Retinal pigment epithelial cell (primary cell): ENCODE measurements around the gene TRIM73.
"Not testable (repeated sequence)": the region's sequence is repeated elsewhere in the genome, so short reads cannot be mapped to it uniquely, and the experiment has no call there.

ENCODE experiments used
- DNase-seq: peaks from one replicate; pipeline ENCODE4 v3.0.0-alpha.2; 2010; ENCODE audit warnings: low read depth
- H3K4me3 ChIP-seq: 2 replicates; pipeline ENCODE4 v1.5.1; 2011; ENCODE audit warnings: mild to moderate bottlenecking, low read length, control low read depth, moderate library complexity
- CTCF ChIP-seq: conservative IDR thresholded peaks from 2 replicates; pipeline ENCODE4 v1.5.1; 2011; ENCODE audit warnings: low read depth, low read length, control low read depth, inconsistent platforms

Gene TRIM73

DNA sequence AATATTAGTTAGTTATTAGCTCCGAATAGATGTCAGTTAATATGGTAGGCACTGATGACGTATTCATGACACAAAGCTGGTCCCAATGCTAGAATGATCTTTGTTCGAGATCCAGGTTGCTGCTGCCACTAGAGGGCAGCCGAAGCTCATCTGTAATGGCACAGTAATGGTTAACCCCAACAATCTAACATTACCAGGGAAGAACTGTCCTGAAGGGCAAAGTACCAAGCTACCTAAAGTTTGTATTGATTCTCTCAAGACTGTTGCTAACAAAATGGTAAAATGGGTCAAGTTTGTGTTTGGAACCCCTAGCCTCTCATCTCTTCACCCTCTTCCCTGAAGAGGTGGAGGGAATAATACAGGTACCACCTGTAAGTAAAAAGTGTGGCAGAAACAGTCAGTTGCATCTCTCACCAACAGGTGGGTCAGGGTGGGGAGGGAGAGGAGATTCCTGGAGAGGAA is 57.1 kb downstream of the TRIM73 start:
- H3K4me3 ChIP-seq, DNase-seq: not testable (repeated sequence)
- TF ChIP-seq CTCF: peak; percentile 30
